ENCODE results near the gene IL17RD. TPM values are rescaled to one million over a fixed set of nuclear protein-coding genes. Genes with fewer than 3 reads are reported as not detected.
A peak's percentile ranks its signal among the peaks of the same experiment; 100 is the strongest.
"Not testable (repeated sequence)": the region's sequence is repeated elsewhere in the genome, so short reads cannot be mapped to it uniquely, and the experiment has no call there.

Gene IL17RD
- polyA plus RNA-seq, 2 of the 4 experiments (the other 2 are of a cell fraction): 0.89 to 1.4 TPM

- DNase-seq (ENCODE audit: low read depth in 1 of 2, low spot score in 1 of 2); POLR2A ChIA-PET; FAIRE-seq; H3K27ac ChIP-seq; H3K4me2 ChIP-seq; H3K4me1 ChIP-seq; H3K4me3 ChIP-seq; H3K9me3 ChIP-seq; ATAC-seq: not testable (repeated sequence)
- CTCF ChIA-PET: interaction anchor here (1.2 kb wide), 1 partner anchor 75 kb away, joined by 3 read pairs; no protein-coding TSS in a partner anchor
- WGBS (ENCODE audit: missing lambda C conversion rate): 95% methylated on average over 14 of the region's 16 CpGs
Measured at GRCh38 chr3:57083266-57083995, 81.7 kb downstream of the IL17RD start.

DNA sequence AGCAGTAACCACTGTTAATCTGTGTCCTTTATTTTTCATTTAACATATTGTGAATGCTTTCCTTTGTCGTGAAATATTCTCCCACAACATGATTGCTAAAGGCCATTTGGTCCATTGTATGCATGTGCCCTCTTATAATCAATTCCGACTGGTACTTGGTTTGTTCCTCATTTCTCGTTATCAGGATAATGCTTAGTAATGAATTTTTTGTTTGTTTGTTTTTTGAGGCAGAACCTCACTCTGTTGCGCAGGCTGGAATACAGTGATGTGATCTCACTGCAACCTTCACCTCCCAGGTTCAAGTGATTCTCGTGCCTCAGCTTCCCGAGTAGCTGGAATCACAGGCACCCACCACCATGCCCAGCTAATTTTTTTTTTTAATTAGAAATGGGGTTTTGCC, 82.7 kb downstream of the IL17RD start:
- Histone ChIP-seq H3K9me3 (no peaks in the 10 kb centered on the region), H3K4me3 (no peak overlapping the region), H3K4me2 (no peak overlapping the region), H3K27ac (no peak overlapping the region), H3K4me1 (peaks cover 12% of the 10 kb centered on the region; the same call in 1 of the 3 replicates)
- no peak for DNase-seq (ENCODE audit: low read depth in 1 of 2, low spot score in 1 of 2)
- ATAC-seq: no peak
- FAIRE-seq: no peak
- TF ChIP-seq JUNB (IDR thresholded peaks at IDR 0.05) (no peak), NPAS2 (CRISPR knock-in tag; IDR thresholded peaks at IDR 0.05; ENCODE audit: borderline replicate concordance) (no peak), REST (IDR thresholded peaks at IDR 0.05) (no peak), MAFK (IDR thresholded peaks at IDR 0.05; ENCODE audit: partially characterized antibody) (peak; percentile 33)
- TF ChIP-seq, protein P1, sequence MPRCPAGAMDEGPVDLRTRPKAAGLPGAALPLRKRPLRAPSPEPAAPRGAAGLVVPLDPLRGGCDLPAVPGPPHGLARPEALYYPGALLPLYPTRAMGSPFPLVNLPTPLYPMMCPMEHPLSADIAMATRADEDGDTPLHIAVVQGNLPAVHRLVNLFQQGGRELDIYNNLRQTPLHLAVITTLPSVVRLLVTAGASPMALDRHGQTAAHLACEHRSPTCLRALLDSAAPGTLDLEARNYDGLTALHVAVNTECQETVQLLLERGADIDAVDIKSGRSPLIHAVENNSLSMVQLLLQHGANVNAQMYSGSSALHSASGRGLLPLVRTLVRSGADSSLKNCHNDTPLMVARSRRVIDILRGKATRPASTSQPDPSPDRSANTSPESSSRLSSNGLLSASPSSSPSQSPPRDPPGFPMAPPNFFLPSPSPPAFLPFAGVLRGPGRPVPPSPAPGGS (IDR thresholded peaks at IDR 0.05): no peak
- ChIA-PET CTCF (interaction anchor here (0.6 to 1.2 kb wide), 3 partner anchors 38 to 88 kb away, joined by 3 to 5 read pairs (median 3); no protein-coding TSS in a partner anchor), POLR2A (no interaction called here)
- WGBS (ENCODE audit: missing lambda C conversion rate): 90% methylated on average over 6 of the region's 6 CpGs

- 90% methylated on average over 3 of the region's 3 CpGs for WGBS (ENCODE audit: missing lambda C conversion rate)
- ChIA-PET CTCF (interaction anchor here (1.3 to 1.6 kb wide), 3 partner anchors 18 to 86 kb away, joined by 3 to 6 read pairs (median 4); no protein-coding TSS in a partner anchor), POLR2A (no interaction called here)
- no peaks in the 10 kb centered on the region for H3K9me3 ChIP-seq
- no peak overlapping the region for H3K4me3 ChIP-seq
- no peak for ATAC-seq
- no peak overlapping the region for H3K4me2 ChIP-seq
- peaks cover 19% of the 10 kb centered on the region; the same call in 1 of the 3 replicates for H3K4me1 ChIP-seq
- FAIRE-seq: no peak
- H3K27ac ChIP-seq: no peak overlapping the region
- TF ChIP-seq, protein P1 (IDR thresholded peaks at IDR 0.05): no peak
- no peak for TF ChIP-seq NFE2L2 (conservative IDR thresholded peaks at IDR 0.05; ENCODE audit: low read length)
- DNase-seq (ENCODE audit: low read depth in 1 of 2, low spot score in 1 of 2): no peak
Measured at GRCh38 chr3:57081173-57081572, 84.0 kb downstream of the IL17RD start.

GRCh38 chr3:57080171-57080570, 85.0 kb downstream of the IL17RD start:
- Histone ChIP-seq H3K4me2 (peak overlapping the region; percentile 93), H3K4me3 (no peak overlapping the region; the same call in 2 of the 3 replicates), H3K9me3 (no peaks in the 10 kb centered on the region), H3K4me1 (peaks cover 20% of the 10 kb centered on the region; the same call in 1 of the 3 replicates), H3K27ac (peak overlapping the region in 1 of 2 experiments; percentile 99; a peak in 2 of 6 replicates)
- no peak for FAIRE-seq
- DNase-seq (ENCODE audit: low read depth in 1 of 2, low spot score in 1 of 2): no peak
- WGBS (ENCODE audit: missing lambda C conversion rate): 92% methylated on average over 4 of the region's 4 CpGs
- no peak for ATAC-seq
- CTCF ChIA-PET: interaction anchor here (0.9 to 1.6 kb wide), 4 partner anchors 17 to 85 kb away, joined by 3 to 6 read pairs (median 4); no protein-coding TSS in a partner anchor
- POLR2A ChIA-PET: no interaction called here
- no peak for TF ChIP-seq CHD4 (IDR thresholded peaks at IDR 0.05; ENCODE audit: borderline replicate concordance)
- TF ChIP-seq BHLHE40 (IDR thresholded peaks at IDR 0.05; ENCODE audit: low read depth, low read length): no peak
- TF ChIP-seq, protein P2, sequence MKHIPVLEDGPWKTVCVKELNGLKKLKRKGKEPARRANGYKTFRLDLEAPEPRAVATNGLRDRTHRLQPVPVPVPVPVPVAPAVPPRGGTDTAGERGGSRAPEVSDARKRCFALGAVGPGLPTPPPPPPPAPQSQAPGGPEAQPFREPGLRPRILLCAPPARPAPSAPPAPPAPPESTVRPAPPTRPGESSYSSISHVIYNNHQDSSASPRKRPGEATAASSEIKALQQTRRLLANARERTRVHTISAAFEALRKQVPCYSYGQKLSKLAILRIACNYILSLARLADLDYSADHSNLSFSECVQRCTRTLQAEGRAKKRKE (CRISPR knock-in tag; IDR thresholded peaks at IDR 0.05; ENCODE audit: low read depth): no peak
- TF ChIP-seq HOXB5 (CRISPR knock-in tag; IDR thresholded peaks at IDR 0.05): no peak
- no peak for TF ChIP-seq RFX5 (IDR thresholded peaks at IDR 0.05)
- TF ChIP-seq, protein P3, sequence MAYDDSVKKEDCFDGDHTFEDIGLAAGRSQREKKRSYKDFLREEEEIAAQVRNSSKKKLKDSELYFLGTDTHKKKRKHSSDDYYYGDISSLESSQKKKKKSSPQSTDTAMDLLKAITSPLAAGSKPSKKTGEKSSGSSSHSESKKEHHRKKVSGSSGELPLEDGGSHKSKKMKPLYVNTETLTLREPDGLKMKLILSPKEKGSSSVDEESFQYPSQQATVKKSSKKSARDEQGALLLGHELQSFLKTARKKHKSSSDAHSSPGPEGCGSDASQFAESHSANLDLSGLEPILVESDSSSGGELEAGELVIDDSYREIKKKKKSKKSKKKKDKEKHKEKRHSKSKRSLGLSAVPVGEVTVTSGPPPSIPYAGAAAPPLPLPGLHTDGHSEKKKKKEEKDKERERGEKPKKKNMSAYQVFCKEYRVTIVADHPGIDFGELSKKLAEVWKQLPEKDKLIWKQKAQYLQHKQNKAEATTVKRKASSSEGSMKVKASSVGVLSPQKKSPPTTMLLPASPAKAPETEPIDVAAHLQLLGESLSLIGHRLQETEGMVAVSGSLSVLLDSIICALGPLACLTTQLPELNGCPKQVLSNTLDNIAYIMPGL (CRISPR knock-in tag; IDR thresholded peaks at IDR 0.05; ENCODE audit: borderline replicate concordance): no peak
- TF ChIP-seq CBX2 (IDR thresholded peaks at IDR 0.05; ENCODE audit: borderline replicate concordance, low read depth): no peak
- no peak for TF ChIP-seq CBX8 (IDR thresholded peaks at IDR 0.05)
- no peak for TF ChIP-seq SMC3 (IDR thresholded peaks at IDR 0.05)
- TF ChIP-seq MAX (IDR thresholded peaks at IDR 0.05): no peak
- TF ChIP-seq CEBPB (IDR thresholded peaks at IDR 0.05): no peak
- TF ChIP-seq JUN (IDR thresholded peaks at IDR 0.05): no peak
